ENCODE results near the gene TSPYL2.

DNA sequence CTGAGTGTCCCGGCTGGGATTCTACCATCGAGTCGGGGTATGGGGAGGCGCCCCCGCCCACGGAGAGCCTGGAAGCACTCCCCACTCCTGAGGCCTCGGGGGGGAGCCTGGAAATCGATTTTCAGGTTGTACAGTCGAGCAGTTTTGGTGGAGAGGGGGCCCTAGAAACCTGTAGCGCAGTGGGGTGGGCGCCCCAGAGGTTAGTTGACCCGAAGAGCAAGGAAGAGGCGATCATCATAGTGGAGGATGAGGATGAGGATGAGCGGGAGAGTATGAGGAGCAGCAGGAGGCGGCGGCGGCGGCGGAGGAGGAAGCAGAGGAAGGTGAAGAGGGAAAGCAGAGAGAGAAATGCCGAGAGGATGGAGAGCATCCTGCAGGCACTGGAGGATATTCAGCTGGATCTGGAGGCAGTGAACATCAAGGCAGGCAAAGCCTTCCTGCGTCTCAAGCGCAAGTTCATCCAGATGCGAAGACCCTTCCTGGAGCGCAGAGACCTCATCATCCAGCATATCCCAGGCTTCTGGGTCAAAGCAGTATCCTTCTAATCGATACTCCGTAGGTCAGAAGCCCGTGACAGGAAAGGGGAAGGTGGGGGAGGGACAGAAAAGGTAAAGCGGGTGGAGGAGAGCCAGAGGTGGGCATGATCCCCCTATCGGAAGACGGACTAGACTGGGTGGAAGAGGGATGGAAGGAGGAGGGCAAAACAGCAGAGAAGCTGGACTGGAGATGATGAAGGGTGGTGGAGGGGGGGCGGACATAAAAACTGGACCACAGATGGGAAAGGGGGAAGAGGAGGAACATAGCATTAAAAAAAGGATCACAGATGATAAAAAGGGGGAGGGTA lies 828 bp downstream of the TSPYL2 start:
- TF ChIP-seq CTCF (IDR thresholded peaks at IDR 0.05), result no peak
- no peak for TF ChIP-seq POLR2AphosphoS5 (IDR thresholded peaks at IDR 0.05)

Measured in upper lobe of left lung (tissue), 4 donors.